GM12801 (cell line): ENCODE measurements around the gene ETS1.

ENCODE experiments used
- CTCF ChIP-seq: IDR thresholded peaks from one replicate; pipeline ENCODE4 v1.5.1; 2011; ENCODE audit warnings: control low read depth; ENCODE audit not compliant: insufficient read length; ENCODE audit errors: extremely low read depth

ETS1 gene

GRCh38 chr11:128536506-128536905 is 50.9 kb downstream of the ETS1 start:
- no peak for TF ChIP-seq CTCF

DNA sequence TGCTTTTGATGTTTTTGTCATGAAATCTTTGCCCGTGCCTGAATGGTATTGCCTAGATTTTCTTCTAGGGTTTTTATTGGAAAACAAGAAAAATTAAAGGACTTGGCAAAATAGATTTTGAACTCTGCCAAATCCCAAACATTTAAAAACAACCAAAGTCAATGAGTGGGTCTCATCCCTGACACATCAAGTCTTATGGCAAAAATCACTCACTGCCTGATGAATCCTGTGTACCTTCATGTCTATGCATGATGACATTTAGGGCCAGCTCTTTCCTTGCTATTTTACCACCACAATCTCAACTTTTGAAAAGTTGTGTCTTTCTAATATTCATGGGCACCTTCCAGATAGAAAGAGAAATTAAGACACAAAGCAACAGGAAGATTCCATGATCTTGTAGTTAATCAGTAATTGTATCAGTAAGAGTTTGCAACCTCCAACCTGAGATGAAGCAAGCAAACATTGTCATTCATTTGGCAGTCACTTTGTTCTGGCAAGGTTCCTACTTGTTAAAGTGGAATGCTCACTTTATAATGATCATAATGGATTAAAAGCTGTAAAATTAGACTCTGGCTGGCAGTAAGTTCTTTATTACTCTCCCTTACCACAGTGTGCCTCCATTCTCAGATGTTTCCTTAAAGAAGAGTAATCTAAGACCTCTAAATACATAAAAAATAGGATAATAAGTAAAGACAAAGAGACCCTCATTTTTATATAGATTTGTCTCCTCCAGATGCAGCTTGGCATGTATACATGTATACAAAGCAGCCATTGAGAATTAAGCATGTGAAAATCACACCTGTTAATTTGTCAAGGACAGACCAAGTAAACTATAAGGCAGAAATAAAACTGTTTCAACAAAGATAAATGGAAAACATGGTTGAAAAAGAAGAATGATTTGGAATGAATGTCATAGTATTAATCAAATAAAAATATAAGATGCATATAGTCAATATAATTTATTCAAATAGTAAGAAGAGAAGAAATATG is 51.6 kb downstream of the ETS1 start:
- no peak for TF ChIP-seq CTCF

- no peak for TF ChIP-seq CTCF
Observed at GRCh38 chr11:128533472-128533871, 53.9 kb downstream of the ETS1 start.

GRCh38 chr11:128532572-128533091 is 54.7 kb downstream of the ETS1 start:
- no peak for TF ChIP-seq CTCF

- no peak for TF ChIP-seq CTCF
Observed at GRCh38 chr11:128532016-128532571, 55.3 kb downstream of the ETS1 start.

- TF ChIP-seq CTCF = no peak
Observed at GRCh38 chr11:128531588-128531987, 55.8 kb downstream of the ETS1 start.

DNA sequence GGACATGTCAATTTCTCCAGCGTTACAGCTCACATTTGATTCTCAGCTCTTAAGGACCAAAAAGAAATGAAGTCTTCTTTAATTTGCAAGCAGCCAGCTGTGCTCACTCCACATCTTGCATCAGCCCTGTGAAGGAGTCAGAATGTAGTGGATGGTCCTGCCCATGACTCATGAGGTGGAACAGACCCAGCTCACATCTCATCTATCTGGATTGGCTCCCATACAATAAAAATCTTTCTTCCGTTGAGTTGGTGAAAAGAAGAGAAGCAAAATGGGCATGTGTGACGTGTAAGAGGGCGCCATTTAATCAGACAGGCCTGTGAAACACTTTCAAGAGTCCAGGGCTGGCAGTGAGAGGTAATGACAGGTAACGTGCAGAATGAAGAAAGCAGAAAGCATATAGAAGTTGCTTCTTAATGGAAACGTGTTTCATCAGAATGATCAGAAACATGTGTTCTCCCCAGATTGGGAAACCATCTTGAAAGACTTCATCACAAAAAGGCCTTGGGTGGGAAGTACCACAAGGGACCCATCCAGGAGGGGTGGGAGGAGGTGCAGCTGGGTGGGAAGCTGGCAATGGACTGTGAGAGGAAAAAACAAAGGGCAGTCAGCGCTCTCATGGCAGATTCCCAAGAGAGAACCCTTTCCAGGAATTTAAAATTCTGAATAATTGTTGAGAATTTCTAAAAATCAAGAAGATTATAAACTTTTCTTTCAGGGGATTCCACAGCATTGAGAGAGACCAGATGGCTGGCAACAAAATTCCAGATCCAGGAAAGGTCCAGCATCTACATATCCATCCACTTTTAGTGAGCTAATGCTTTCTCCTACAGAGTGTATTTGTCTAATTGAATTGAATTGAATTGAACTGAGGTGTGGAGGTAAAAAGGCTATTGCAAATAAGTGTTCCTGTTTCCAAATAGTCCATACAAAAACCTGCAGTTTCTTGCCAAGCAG is 57.0 kb downstream of the ETS1 start:
- TF ChIP-seq CTCF = no peak
